GM19025 (cell line): Measurements from ENCODE around the gene APBB1.
"Not testable (repeated sequence)": the region's sequence is repeated elsewhere in the genome, so short reads cannot be mapped to it uniquely, and the experiment has no call there.

ENCODE experiments used
- ATAC-seq: cut with Tn5 transposase; IDR thresholded peaks from one replicate; pipeline ENCODE4 v1.9.1; 2021; ENCODE audit warnings: mild to moderate bottlenecking, low read depth, moderate library complexity; ENCODE audit not compliant: unreplicated experiment

Gene APBB1

DNA sequence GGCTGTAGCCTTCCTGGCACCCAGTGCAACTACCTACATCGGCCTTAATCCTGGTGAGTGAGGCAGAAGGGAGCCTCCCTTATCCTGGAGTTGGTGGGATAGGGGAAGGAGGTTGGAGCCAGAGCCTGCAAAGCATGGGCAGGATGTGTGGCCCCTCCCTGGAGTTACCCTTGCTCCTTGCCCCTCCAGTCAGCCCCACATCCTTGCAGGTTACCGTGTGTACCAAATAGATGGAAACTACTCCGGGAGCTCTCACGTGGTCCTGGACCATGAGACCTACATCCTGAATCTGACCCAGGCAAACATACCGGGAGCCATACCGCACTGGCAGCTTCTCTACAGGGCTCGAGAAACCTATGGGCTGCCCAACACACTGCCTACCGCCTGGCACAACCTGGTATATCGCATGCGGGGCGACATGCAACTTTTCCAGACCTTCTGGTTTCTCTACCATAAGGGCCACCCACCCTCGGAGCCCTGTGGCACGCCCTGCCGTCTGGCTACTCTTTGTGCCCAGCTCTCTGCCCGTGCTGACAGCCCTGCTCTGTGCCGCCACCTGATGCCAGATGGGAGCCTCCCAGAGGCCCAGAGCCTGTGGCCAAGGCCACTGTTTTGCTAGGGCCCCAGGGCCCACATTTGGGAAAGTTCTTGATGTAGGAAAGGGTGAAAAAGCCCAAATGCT lies 24.8 kb downstream of the APBB1 start:
- ATAC-seq: no peak

DNA sequence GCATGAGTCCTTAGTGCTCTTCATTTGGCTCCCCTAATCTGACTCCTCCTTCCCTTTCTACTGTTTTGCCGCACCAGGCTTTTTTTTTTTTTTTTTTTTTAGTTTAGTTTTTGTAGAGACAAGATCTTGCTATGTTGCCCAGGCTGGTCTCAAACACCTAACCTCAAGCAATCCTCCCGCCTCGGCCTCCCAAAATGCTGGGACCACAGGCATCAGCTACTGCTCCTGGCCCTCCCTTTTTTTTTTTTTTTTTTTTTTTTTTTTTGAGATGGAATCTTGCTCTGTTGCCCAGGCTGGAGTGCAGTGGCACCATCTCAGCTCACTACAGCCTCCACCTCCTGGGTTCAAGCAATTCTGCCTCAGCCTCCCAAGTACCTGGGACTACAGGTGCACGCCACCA lies 26.6 kb downstream of the APBB1 start:
- not testable (repeated sequence) for ATAC-seq

DNA sequence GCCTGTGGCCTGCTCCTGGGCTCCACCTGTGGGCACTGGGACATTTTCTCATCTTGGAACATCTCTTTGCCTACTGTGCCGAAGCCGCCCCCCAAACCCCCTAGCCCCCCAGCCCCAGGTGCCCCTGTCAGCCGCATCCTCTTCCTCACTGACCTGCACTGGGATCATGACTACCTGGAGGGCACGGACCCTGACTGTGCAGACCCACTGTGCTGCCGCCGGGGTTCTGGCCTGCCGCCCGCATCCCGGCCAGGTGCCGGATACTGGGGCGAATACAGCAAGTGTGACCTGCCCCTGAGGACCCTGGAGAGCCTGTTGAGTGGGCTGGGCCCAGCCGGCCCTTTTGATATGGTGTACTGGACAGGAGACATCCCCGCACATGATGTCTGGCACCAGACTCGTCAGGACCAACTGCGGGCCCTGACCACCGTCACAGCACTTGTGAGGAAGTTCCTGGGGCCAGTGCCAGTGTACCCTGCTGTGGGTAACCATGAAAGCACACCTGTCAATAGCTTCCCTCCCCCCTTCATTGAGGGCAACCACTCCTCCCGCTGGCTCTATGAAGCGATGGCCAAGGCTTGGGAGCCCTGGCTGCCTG lies 27.3 kb downstream of the APBB1 start:
- ATAC-seq: no peak

DNA sequence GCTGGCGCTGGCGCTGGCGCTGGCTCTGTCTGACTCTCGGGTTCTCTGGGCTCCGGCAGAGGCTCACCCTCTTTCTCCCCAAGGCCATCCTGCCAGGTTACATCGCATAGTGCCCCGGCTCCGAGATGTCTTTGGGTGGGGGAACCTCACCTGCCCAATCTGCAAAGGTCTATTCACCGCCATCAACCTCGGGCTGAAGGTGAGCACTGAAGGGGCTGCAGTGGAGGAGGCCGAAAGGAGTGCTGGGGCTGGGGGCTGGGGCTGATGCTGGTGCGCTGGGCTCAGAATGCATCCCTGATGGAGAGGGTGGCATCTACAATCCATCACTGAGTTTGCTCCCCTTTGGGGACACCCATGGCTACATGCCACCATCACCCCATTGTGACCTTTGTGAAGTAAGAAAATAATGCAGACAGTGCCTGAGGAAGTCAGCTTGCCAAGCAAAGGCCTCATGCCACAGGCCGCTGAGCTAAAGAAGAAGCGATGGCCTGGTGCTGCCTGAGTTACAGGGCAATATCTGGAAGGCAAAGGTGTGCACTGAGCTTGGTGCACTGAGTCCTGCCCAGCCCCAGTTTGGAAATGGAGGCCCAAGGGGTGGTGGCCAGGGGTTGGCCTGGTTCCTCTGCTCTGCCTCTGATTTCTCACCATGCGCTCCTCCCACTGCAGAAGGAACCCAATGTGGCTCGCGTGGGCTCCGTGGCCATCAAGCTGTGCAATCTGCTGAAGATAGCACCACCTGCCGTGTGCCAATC lies 28.0 kb downstream of the APBB1 start:
- no peak for ATAC-seq

DNA sequence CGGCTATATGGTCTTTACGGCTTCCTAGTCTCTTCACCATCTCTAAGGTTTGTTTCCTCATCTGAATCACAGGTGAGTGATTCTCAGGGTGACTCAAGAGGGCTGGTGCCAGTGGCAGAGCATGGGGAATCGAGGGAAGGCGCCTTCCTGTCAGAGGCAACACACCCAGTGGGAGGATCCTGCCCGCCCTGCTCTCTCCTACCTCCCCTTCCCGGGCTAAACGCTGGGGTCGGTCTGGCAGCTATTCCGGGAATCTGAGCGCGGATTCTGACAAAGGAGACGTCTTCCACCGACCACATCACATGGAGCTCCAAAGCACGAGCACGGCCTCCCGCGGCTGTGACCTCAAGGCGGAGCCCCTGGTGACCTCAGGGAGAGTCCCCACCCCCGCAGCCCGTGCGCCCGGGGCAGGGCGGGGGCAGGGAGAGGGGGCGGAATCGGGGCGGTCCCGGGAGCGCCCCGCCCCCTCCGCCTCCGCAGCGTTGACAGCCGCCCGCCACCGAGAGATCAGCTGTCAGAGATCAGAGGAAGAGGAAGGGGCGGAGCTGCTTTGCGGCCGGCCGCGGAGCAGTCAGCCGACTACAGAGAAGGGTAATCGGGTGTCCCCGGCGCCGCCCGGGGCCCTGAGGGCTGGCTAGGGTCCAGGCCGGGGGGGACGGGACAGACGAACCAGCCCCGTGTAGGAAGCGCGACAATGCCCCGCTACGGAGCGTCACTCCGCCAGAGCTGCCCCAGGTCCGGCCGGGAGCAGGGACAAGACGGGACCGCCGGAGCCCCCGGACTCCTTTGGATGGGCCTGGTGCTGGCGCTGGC lies 28.8 kb downstream of the APBB1 start, which contains the start of gene SMPD1:
Gene SMPD1 (plus strand): TSS at position 570 of the 813 bp plus-strand sequence. CDS start 125 bp downstream, at position 695.
- peak; percentile 95 for ATAC-seq

DNA sequence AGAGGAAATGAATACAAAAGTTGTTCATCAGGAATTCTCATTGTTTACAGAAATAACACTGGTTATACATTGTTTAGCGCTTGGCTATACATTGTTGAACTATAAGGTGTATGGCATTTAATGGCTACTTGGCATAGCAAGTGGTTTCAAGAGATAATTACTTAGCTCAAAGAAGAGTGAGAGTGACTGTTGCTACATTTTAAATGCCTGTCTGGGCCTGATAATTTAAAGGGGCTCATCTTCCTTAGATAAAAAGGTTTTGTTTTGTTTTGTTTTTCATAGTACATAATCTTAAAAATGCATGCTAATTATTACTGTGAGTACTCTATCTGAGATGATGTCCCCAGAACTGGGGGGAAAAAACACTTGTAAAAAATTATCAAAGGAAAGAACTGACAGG lies 30.1 kb downstream of the APBB1 start:
- ATAC-seq: no peak

DNA sequence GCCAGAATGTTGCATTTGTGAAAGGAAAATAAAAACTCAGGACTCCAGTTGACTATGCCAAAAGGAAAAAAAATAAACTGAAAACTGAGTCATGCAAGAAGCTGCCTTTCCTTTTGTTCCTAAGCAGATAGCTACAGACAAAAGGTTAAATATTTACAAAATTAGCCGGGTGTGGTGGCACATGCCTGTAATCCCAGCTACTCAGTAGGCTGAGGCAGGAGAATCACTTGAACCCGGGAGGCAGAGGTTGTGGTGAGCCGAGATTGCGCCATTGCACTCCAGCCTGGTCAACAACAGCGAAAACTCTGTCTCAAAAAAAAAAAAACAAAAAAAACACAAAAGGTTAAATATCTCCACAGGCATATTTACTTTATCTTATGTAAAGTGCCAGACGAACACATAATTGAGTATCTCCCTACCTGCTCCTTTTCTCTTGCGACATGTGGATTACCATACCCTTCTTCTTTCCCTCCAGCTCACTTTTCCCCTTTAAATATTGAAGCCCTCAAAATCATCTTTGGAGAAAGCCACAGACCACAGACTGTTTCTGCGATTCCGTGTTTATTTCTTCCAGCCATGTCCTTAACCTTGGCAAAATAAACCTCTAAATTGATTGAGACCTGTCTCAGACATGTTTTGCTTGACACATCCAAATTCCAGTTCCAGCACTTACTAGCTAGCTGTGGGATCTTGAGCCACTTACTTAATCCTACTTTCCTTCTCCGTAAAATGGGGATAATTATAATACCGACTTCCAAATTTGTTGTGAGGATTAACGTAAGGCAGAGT lies 30.9 kb downstream of the APBB1 start:
- ATAC-seq: no peak

DNA sequence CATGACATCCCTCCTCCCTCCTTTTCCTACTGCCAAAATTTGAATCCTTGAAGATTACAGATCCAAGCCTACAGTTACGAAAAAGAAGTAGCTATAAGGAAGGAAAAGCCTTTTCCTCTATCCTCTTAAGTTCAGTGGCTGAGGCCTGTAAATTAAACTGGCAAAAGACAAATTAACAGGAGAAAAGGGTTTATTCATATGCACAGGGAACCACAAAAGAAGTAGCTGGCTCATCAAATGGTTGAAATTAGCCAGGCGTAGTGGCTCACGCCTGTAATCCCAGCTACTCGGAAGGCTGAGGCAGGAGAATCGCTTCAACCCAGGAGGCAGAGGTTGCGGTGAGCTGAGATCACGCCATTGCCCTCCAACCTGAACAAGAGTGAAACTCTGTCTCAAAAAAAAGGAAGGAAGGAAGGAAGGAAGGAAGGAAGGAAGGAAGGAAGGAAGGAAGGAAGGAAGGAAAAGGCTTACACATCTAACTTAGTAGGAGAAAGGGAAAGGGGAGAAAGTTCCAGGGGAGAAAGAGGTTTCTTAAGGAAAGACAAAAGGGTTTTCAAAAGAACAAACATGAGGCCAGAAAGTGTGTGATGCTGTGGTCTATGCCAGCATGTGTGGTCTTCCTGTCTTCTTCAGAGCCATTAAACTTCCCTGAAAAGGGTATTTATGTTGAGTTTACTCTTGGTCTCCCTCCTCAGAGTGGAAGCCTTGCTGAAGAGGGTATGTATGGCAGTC lies 33.7 kb downstream of the APBB1 start:
- no peak for ATAC-seq

DNA sequence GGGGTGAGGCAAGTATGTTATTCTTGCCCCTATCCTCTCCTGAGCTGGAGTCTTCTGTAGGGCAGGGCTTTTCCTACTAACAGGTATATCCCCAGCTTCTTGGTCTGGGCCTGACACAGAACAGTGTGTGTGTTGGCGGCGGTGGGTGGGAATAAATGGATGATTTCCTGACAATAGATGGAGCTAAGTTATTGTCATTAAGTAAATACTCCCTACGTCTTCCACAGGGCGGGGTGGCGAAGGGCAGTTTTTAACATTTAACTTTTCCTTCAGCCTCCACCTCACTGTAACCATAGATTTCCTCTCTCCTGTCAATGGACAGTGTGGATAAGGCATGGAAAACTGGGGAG lies 40.3 kb downstream of the APBB1 start:
- ATAC-seq: no peak

DNA sequence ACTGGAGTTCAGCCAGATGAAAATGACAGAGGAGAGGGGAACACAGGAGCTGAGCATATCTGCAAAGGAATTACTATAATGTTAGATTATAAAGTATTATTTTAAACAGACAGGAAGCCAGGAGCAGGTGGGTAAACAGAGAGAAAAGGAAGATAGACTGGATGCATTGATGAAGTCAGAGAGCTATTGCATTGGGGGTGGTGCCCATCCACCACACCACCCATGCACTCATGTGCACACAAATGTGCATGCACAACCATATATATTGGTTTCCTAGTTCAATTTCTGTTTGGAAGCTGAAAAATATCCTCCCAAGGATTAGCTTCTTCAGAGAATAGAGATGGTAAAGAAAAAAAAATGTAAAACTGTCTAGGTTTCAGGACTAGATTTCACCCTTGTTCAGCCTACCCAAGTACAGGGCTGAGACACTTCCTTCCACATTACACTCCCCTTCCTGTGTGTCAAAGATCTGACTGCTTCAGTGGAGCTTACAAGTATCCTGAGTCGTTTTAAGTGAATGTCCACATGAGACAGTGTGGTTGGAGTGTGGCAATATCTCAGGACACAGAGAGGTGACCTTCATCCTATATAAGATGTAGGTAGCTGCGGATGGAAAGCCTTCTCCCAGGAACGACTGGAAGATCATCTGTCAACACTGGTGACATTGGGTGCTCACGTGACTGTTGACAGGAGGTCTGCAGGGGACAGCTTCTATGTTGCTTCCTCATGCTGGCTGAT lies 40.8 kb downstream of the APBB1 start:
- ATAC-seq: no peak

DNA sequence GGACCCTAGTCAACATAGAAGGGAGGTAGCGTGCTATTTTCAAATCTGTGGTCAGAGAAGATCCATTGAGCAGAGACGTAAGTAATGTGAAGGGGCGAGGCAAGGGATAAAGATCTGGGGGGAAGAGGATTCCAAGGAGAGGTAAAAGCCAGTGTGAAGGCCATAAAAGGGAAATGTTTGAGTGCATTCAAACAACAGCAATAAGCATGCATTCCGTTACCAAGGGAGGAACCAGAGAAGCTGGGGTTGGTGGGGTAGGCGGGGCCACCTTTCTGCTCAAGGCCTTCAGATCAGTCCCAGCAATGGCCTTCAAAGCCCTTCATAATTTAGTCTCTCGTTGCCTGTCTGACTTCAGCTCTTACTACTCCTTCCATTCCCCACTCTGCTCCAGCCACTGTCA lies 47.1 kb downstream of the APBB1 start:
- ATAC-seq: no peak

DNA sequence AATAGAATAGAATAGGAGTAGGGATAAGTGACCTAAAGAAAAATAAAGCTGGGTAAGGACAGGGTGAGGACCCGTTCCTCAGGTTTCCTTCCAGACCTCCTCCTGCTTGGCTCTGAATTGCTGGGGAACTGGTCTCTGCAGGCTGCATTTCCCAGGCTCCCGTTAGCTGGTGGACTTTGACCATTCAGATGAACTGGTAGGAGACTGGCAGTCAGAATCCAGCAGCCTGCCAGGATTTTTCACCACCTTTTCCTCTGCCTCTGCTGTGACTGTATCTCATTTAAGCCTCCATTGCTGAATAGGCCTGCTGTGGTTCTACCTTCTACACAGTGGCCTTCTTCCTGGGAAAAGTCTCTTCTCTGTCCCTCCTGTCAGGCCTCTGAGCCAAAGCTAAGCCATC lies 53.2 kb downstream of the APBB1 start:
- no peak for ATAC-seq

DNA sequence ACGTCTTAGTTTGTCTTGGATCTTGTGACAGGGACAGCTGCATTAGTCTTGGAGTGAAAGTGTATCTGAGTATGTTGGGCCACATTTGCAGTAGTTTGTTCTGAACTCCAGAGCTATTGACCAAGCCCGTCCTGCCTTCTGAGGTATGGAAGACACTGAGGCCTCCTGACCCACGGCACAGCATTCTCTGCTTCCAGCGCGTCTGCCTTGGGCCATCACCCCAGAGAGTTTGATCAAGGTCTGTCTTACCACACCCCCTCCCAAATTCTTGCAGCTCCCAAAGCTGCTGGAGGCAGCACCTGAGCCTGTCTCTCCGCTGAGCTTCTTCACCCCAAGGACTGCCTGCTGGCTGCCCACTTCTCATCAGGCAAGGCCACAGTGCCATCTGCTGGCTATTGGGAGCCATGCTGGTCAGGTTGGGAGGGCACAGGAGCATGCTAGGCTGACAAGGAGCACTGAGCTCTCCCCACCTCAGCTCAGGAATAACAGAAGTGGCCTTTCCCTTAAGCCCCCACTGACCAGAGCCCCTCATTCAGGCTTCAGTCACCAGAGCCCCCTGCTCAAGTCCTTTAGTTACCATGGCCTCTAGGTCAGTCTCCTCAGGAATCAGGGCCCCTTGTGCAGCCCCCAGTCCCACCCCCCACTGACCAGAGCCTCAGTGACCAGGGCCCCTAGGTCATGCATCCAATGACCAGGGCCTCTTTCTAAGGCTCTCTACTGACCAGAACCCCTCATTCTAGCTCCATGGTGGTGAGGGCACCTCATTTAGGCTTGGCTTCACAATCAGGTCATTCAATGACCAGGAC lies 55.8 kb downstream of the APBB1 start:
- ATAC-seq: peak; percentile 97

DNA sequence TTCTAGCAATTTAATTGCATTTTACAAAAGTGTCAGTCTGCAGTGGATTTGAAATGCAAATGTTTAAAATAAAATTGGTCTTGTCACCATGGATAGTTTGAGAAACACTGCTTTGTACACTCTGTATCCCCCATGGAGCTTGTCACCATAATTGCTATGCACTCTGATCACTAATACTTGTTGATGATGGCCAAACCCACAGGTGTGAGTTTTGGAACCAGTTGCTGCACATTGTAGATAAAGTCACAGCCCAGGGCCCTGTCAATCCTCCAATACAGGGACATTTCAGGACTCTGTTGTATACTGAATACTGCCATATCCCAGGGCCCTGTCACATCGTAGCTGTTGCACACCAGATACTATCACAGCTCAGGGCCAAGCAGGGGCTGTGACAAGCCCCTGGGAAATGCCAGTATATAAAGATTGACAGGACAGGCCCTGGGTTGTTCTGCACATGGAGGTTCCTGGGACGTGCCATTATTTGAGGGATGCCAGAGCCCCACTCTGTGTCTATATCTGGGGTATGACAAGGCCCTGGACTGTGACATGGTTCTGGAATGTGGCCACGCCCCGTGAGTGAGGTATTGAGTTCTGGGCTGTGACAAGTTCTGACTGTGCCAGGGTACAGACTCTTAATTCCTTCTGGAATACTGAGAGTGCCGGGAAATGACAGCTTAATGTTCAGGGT lies 56.6 kb downstream of the APBB1 start:
- ATAC-seq: no peak

DNA sequence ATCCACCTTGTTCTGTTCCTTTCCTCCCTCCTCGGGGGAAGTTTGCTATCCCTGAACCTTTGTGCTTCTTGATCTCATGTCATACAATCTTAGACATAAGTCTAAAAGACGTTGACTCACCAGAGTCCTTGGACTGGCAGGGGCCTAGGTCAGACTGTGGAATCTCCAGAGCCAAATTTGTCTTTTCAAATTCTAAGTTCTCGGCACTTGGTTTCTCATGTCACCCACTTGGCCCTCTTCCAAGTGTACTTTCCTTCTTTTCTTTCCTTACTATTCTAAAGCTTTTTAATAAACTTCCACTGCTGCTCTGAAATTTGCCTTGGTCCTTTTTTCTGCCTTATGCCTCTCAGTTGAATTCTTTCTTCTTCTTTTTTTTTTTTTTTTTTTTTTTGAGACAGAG lies 58.7 kb downstream of the APBB1 start:
- ATAC-seq: no peak

DNA sequence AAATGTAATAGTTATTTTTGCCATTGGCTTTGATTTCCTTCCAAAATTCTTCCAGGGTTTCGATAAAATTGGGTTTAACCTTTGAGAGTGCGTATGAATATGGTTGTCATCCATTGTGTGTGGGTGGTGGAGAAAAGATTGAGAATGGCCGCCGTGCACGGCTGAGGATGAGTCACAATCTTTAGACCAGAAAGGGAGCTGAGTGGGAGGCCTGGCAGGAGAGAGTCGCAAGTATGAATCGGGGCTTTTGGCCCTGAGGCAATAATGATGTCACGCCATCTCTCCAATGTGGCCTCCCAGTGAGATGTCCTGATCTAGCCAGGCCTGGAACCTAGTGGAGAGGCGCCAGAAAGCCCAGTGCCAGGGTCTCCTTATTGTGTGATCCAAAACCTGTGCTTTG lies 61.7 kb downstream of the APBB1 start:
- ATAC-seq: no peak

DNA sequence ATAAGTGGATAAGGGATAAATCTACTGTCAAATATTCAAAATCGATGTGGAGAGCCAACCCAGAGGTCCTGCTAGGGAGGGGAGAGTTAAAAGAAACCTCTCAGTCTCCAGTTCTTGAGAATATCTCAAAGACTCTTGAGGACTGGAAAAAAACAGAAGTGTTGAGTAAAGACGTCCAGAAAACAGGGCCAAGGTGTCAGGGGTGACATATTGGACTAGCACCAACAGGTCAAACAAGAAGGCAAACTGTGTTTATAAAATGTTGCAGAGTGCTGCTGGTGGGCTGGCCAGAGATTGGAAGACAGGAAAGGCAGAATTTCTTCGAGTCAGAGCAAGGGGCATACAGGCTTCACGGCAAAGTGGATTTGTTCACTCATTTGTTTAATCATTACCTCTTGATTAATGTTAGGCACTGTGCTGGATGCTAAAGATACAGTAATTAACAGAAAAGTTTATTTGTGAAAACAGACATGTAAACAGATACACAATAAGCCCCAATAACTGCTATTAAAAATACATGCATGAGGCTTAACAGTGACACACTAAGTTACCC lies 62.3 kb downstream of the APBB1 start:
- no peak for ATAC-seq
